A549 (cell line): ENCODE data around the gene ELN.

Experiments used
- FOSL2 ChIP-seq, 2 experiments: fragments of 450-650 bp in 1 of 2; fragments of >200 bp in 1 of 2; sonication (Bioruptor Twin) in 1 of 2; formaldehyde crosslinking; IDR thresholded peaks; 2 replicates each; pipeline versions ENCODE4 v1.5.0 to v1.6.1; 2016 to 2020; ENCODE audit warnings: mild to moderate bottlenecking in 1 of 2, moderate library complexity in 1 of 2
- MAZ ChIP-seq: fragments of 150-350 bp; IDR thresholded peaks from 2 replicates; pipeline ENCODE4 v1.6.1; 2014; ENCODE audit warnings: antibody characterized with exemption, low read depth, low read length, borderline replicate concordance
- SREBF2 ChIP-seq: fragments of 450-650 bp; IDR thresholded peaks from 2 replicates; pipeline ENCODE4 v1.6.1; 2014; ENCODE audit warnings: mild to moderate bottlenecking, moderate library complexity
- TF ChIP-seq, protein P1 (sequence below): fragments of >200 bp; sonication (Bioruptor Twin); formaldehyde crosslinking; IDR thresholded peaks from 3 replicates; pipeline ENCODE4 v1.5.1; 2016

DNA sequence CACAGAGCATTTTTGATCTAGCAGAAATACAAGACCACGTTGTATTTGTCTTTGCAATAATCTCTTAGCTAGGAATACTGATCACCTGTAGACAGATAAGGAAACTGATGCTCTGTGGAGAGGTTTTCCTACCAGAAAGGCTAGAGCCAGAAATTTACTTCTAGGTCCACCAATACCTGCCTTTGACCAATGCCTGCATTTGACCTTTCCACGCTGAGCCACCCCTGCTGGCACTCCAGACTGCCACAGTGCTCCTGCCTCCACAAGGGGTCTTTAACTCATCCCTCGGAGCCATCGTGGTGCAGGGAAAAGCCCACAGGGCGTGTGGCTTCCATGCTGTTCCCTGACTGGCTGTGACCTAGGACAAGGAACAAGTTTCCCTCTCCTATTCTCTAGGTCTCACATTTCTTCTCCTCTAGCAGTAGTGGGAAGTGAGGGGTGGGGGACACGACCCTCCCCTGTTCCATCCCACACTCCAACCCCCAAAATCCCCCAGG lies 1.5 kb upstream of the ELN start:
- TF ChIP-seq, protein P1, sequence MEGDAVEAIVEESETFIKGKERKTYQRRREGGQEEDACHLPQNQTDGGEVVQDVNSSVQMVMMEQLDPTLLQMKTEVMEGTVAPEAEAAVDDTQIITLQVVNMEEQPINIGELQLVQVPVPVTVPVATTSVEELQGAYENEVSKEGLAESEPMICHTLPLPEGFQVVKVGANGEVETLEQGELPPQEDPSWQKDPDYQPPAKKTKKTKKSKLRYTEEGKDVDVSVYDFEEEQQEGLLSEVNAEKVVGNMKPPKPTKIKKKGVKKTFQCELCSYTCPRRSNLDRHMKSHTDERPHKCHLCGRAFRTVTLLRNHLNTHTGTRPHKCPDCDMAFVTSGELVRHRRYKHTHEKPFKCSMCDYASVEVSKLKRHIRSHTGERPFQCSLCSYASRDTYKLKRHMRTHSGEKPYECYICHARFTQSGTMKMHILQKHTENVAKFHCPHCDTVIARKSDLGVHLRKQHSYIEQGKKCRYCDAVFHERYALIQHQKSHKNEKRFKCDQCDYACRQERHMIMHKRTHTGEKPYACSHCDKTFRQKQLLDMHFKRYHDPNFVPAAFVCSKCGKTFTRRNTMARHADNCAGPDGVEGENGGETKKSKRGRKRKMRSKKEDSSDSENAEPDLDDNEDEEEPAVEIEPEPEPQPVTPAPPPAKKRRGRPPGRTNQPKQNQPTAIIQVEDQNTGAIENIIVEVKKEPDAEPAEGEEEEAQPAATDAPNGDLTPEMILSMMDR: no peak
- TF ChIP-seq SREBF2: no peak
- no peak for TF ChIP-seq FOSL2 (IDR thresholded peaks at IDR 0.05)
- no peak for TF ChIP-seq FOSL2 (CRISPR knock-in tag; IDR thresholded peaks at IDR 0.05)
- TF ChIP-seq MAZ: no peak
